Stimulated activated naive CD4-positive, alpha-beta T cell treated with Interleukin-2 at 50 U/mL for 16 hours (primary cell): ENCODE data around the gene TRPM3.
"Not testable (repeated sequence)": the region's sequence is repeated elsewhere in the genome, so short reads cannot be mapped to it uniquely, and the experiment has no call there.

ENCODE experiments used
- DNase-seq: peaks from one replicate; lab custom pipeline; 2025; lab: John Stamatoyannopoulos, UW

TRPM3 gene

GRCh38 chr9:70998962-70999361 is 122.5 kb downstream of the TRPM3 start:
- no peak for DNase-seq

GRCh38 chr9:70995511-70995910 is 125.9 kb downstream of the TRPM3 start:
- no peak for DNase-seq

- DNase-seq, result no peak
Observed at GRCh38 chr9:70994582-70994981, 126.8 kb downstream of the TRPM3 start.

- no peak for DNase-seq
Observed at GRCh38 chr9:70988551-70988950, 132.9 kb downstream of the TRPM3 start.

GRCh38 chr9:70987986-70988385 is 133.4 kb downstream of the TRPM3 start:
- no peak for DNase-seq

GRCh38 chr9:70986984-70987383 is 134.4 kb downstream of the TRPM3 start:
- DNase-seq, result no peak

- DNase-seq, result no peak
Observed at GRCh38 chr9:70983723-70984295, 137.6 kb downstream of the TRPM3 start.

GRCh38 chr9:70981312-70981711 is 140.1 kb downstream of the TRPM3 start:
- no peak for DNase-seq

GRCh38 chr9:70979966-70980365 is 141.5 kb downstream of the TRPM3 start:
- no peak for DNase-seq

- DNase-seq, result no peak
Observed at GRCh38 chr9:70978085-70978484, 143.3 kb downstream of the TRPM3 start.

GRCh38 chr9:70975821-70976220 is 145.6 kb downstream of the TRPM3 start:
- DNase-seq, result no peak

GRCh38 chr9:70971723-70972122 is 149.7 kb downstream of the TRPM3 start:
- DNase-seq, result no peak

GRCh38 chr9:70966380-70966779 is 155.0 kb downstream of the TRPM3 start:
- not testable (repeated sequence) for DNase-seq

GRCh38 chr9:70964861-70965260 is 156.6 kb downstream of the TRPM3 start:
- no peak for DNase-seq

- DNase-seq, result no peak
Observed at GRCh38 chr9:70963554-70963953, 157.9 kb downstream of the TRPM3 start.

GRCh38 chr9:70962761-70963440 is 158.5 kb downstream of the TRPM3 start:
- no peak for DNase-seq

- DNase-seq, result no peak
Observed at GRCh38 chr9:70959366-70959765, 162.1 kb downstream of the TRPM3 start.

GRCh38 chr9:70954596-70955143 is 166.8 kb downstream of the TRPM3 start:
- DNase-seq, result no peak

GRCh38 chr9:70954126-70954525 is 167.3 kb downstream of the TRPM3 start:
- DNase-seq, result no peak

- DNase-seq, result no peak
Observed at GRCh38 chr9:70951749-70952727, 169.4 kb downstream of the TRPM3 start.

- DNase-seq, result no peak
Observed at GRCh38 chr9:70950270-70950669, 171.2 kb downstream of the TRPM3 start.

- no peak for DNase-seq
Observed at GRCh38 chr9:70949239-70949638, 172.2 kb downstream of the TRPM3 start.

- DNase-seq, result no peak
Observed at GRCh38 chr9:70948744-70949143, 172.7 kb downstream of the TRPM3 start.
